H1 (cell line): ENCODE measurements around the gene MSI2.

Experiments used
- CHD2 ChIP-seq: IDR thresholded peaks from 2 replicates; pipeline ENCODE4 v1.6.1; 2012; ENCODE audit warnings: low read length, improper control_type of control experiment
- CTCF ChIP-seq, 3 experiments: IDR thresholded peaks; 1 replicate in 2 of 3; 2 replicates in 1 of 3; pipeline versions ENCODE4 v1.5.1 to v1.6.1; 2011; ENCODE audit warnings: low read length in 3 of 3, mild to moderate bottlenecking in 3 of 3, inconsistent platforms in 2 of 3, low read depth in 1 of 3, moderate library complexity in 1 of 3; ENCODE audit not compliant: insufficient read depth in 1 of 3; ENCODE audit errors: control extremely low read depth in 1 of 3
- EZH2 ChIP-seq: fragments of 200-600 bp; sonication (generic); IDR thresholded peaks from 2 replicates; pipeline ENCODE4 v1.7.1; 2012; ENCODE audit warnings: low read depth, mild to moderate bottlenecking, moderate library complexity, low read length, inconsistent platforms; ENCODE audit not compliant: severe bottlenecking
- NRF1 ChIP-seq: IDR thresholded peaks from 2 replicates; pipeline ENCODE4 v1.6.1; 2011; ENCODE audit warnings: mild to moderate bottlenecking, low read depth, low read length, improper control_type of control experiment
- SIX5 ChIP-seq: IDR thresholded peaks from 2 replicates; pipeline ENCODE4 v1.6.1; 2011; ENCODE audit warnings: mild to moderate bottlenecking, low read depth, low read length
- TAF1 ChIP-seq: IDR thresholded peaks from 2 replicates; pipeline ENCODE4 v1.6.1; 2011; ENCODE audit warnings: mild to moderate bottlenecking, low read depth, low read length
- ZNF274 ChIP-seq: IDR thresholded peaks from 2 replicates; pipeline ENCODE4 v1.7.0; 2012; ENCODE audit warnings: low read length, borderline replicate concordance; ENCODE audit errors: extremely low read depth

- TF ChIP-seq ZNF274 (no peak), CTCF (IDR thresholded peaks at IDR 0.05; ENCODE audit: control extremely low read depth in 1 of 3, insufficient read depth in 1 of 3, low read depth in 1 of 3, low read length in 3 of 3) (no peak), CHD2 (no peak), EZH2 (no peak), NRF1 (no peak), SIX5 (no peak), TAF1 (no peak)
These were observed 369.2 kb downstream of the MSI2 start for GRCh38 chr17:57625511-57625910.
